ENCODE results near the gene HOXB13.

HOXB13 gene

GRCh38 chr17:48728232-48729231, at the start of gene HOXB13:
HOXB13 (minus strand) TSS chr17:48728750; CDS start chr17:48728593, 157 bp downstream.
- DNase-seq (ENCODE audit: low spot score): peak; percentile 28

- no peak for DNase-seq (ENCODE audit: low spot score)
These were observed 48.1 kb upstream of the HOXB13 start for GRCh38 chr17:48776602-48777001.

- no peak for DNase-seq (ENCODE audit: low spot score)
These were observed 44.7 kb upstream of the HOXB13 start for GRCh38 chr17:48773245-48773644.

GRCh38 chr17:48770954-48771353, 42.4 kb upstream of the HOXB13 start:
- DNase-seq (ENCODE audit: low spot score): no peak

GRCh38 chr17:48769009-48769675, 40.6 kb upstream of the HOXB13 start:
- no peak for DNase-seq (ENCODE audit: low spot score)

DNA sequence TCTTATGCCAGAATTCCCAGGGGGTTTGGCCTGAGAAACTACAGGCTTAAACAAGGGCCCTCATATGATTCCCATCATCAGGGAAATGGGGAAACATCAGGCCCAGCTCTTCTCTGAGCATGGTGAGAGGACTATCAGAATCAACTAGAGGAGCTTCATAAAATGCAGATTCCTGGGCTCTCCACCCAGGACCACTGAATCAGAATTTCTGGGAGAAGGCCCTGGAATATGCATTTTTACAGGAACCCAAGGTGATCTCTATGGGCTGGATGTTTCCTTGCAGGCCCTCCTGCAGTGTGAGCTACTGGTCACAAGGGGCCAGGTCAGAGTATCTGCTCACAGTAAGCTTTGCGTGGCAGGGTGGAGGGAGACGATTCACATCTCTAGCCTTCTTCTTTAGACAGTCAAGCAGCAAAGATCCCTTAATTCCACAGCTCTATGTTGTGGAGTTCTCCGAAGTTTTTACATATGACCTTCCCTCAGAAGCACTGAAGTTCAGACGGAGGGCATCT, 38.8 kb upstream of the HOXB13 start:
- no peak for DNase-seq (ENCODE audit: low spot score)

DNA sequence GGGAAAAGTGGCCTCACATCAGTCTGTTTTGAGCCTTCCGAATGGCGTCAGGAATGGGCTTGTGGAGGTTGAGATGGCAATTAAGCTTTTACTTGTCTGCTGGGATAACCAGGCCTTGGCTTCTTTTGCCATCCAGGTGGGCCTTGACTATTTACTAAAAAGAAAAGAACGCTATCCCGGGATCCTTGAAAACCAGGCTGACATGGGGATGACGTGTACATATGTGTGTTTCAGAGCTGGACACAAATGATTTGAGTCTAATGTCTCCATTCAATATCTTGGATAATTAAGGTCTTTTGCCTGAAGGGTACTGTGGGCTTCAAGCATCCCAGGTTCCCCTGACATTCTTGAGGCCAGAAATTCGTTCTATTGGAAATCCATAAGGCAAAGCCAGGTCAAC, 32.6 kb upstream of the HOXB13 start:
- DNase-seq (ENCODE audit: low spot score): no peak

DNA sequence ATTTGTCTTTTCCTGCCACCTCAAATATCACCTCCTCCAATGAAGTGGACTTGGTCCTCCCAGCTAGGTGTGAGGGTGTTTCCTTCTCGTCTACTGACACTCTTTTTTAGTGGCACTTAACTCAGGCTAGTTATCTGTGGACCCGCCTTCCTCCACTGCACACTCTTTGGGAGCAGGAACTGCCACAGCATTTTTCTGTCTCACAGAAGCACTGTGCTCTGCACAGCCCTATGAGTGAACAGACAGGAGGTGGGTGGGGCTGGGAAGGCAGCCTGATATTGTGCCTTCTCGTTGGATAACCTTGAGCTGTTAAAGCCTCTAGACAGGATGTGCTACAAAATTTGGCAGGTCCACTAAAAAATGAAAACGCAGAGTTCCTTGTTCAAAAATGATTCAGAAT, 31.9 kb upstream of the HOXB13 start:
- DNase-seq (ENCODE audit: low spot score): no peak

- no peak for DNase-seq (ENCODE audit: low spot score)
These were observed 30.7 kb upstream of the HOXB13 start for GRCh38 chr17:48759288-48759687.

- DNase-seq (ENCODE audit: low spot score): no peak
These were observed 29.0 kb upstream of the HOXB13 start for GRCh38 chr17:48757524-48757961.

- DNase-seq (ENCODE audit: low spot score): no peak
These were observed 28.3 kb upstream of the HOXB13 start for GRCh38 chr17:48756830-48757251.

- DNase-seq (ENCODE audit: low spot score): no peak
These were observed 26.8 kb upstream of the HOXB13 start for GRCh38 chr17:48755356-48755755.

GRCh38 chr17:48754500-48755261, 26.1 kb upstream of the HOXB13 start:
- DNase-seq (ENCODE audit: low spot score): no peak

- DNase-seq (ENCODE audit: low spot score): no peak
These were observed 25.4 kb upstream of the HOXB13 start for GRCh38 chr17:48753794-48754499.

DNA sequence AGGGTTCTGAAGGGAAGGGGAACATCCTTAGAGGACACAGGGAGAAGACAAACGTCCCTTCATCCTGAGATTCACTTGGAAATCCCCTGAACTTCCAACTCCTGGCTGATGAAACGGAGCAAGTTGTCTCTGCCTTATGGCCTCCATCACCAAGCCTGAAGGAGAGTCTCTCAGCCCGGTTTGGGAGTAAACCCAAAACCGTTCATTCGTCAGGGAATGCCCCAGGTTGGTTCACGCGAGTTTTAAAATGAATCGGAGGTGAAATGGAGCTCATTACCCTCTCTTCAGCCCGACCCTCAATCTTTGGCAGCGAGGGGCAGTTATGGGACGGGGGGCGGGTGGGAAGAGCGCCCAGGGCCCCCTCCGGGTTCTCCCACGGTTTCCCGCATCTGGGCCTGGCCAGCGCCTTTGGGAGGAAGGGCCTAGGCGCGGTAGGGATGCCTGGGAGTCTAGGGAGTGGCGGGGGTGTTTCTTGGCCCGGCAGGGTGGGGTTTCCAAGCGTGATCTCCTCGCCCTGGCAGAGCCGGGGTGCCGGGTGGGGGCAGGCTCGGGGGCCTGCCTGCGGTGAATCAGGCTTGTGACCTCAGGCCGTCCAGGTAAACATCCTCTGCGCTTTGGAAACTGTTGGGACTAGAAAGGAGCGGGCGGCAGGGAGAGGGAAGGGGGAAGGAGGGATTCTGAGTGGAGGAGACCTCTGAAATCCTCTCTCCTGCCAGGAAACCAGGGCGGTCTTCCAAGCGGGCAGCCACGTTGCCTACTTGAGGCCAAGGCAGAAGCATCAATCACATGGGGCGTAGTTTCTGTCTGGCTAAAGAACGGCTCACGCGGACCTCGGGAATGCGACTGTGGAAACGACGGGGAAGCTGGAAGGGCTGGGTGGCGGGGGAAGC, 24.1 kb upstream of the HOXB13 start:
- no peak for DNase-seq (ENCODE audit: low spot score)

- DNase-seq (ENCODE audit: low spot score): no peak
These were observed 23.3 kb upstream of the HOXB13 start for GRCh38 chr17:48751733-48752398.

GRCh38 chr17:48751172-48751571, 22.6 kb upstream of the HOXB13 start:
- no peak for DNase-seq (ENCODE audit: low spot score)

- DNase-seq (ENCODE audit: low spot score): no peak
These were observed 21.3 kb upstream of the HOXB13 start for GRCh38 chr17:48749621-48750553.
